D341Med (cell line): ENCODE results near the gene C4BPA.

Experiments
- DNase-seq: peaks from one replicate; pipeline ENCODE4 v3.0.0; 2012; ENCODE audit warnings: low spot score

The C4BPA gene

GRCh38 chr1:207191061-207191460 lies 87.0 kb downstream of the C4BPA start:
- DNase-seq: no peak

- no peak for DNase-seq
Measured at GRCh38 chr1:207191776-207192175, 87.7 kb downstream of the C4BPA start.

GRCh38 chr1:207194197-207194596 lies 90.2 kb downstream of the C4BPA start:
- no peak for DNase-seq
